ENCODE results near the gene LRP1-AS.

- TF ChIP-seq CTCF (conservative IDR thresholded peaks at IDR 0.05; ENCODE audit: low read depth, low read length) (no peak), EZH2 (IDR thresholded peaks at IDR 0.05; ENCODE audit: low read length, unreplicated experiment) (no peak), EZH2phosphoT487 (IDR thresholded peaks at IDR 0.05; ENCODE audit: borderline replicate concordance, low read length) (no peak)
These were observed 38.6 kb upstream of the LRP1-AS start for GRCh38 chr12:57185906-57186508.
